NCI-H1930 (cell line): ENCODE results near the gene FAM181B.
A peak's percentile ranks its signal among the peaks of the same experiment; 100 is the strongest.
"Not testable (repeated sequence)": the region's sequence is repeated elsewhere in the genome, so short reads cannot be mapped to it uniquely, and the experiment has no call there.

Experiments used
- DNase-seq, 2 experiments: peaks; one replicate each; lab custom pipeline; 2025; lab: John Stamatoyannopoulos, UW

Gene FAM181B

DNA sequence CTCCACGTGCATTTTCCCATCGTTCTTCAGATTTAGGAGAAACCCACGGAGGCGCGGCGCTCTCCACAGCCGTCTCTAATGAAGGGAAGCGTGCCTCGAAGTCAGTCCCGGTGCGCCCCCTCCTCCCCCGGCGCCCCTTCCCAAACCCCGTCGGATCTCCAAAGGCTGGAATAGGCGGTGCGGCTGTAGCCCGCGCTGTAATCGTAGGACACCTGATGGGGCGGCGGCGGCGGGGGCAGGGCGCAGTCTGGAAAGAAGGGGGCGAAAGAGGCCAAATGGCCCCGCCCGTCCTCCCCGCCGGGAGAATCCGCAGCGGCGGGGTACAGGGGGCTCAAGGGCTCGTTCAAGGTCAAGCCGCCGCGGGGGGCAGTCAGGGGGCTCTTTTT lies 1.3 kb downstream of the FAM181B start:
- DNase-seq, result no peak

- no peak for DNase-seq
Measured at GRCh38 chr11:82731691-82732277, 1.9 kb downstream of the FAM181B start.

DNA sequence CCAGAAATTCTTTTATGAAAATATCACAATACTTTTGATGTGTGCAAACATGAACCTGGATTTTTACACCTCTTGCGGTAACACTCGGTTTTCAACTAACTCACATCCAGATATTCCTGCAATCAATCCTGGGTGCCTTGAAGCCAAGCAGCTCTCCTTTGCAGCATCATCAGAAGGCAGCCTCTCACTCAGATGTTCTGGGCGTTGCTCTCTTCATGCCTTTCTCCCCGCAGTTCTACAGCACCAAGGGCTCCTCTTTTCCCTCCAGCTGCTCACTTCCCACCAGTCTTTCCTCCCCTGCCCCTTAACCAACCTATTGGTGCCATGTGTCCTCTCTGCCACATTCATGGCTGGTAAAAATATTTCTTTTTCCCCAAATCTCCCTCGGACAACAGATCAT lies 2.9 kb downstream of the FAM181B start:
- no peak for DNase-seq

- DNase-seq, result no peak
Measured at GRCh38 chr11:82730286-82730685, 3.4 kb downstream of the FAM181B start.

DNA sequence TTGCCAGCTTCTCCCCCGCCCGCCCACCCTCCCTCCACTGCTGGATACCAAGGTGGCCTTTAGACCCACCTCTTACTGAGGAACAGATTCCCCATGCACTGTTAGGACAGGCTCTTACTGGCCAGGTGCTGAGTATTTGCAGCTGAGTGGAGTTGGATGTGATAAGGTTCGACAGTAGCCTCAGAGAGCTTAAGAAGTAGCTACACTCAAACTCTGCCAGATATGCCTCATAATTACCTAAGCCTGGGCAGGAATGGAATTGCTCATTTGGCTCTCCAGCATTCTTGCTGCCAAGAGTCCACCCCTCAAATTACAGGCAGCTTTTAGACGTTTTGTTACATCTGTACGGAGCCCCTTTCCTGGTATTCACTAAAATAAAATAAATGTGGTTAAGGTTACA lies 9.6 kb downstream of the FAM181B start:
- no peak for DNase-seq

- DNase-seq, result no peak
Measured at GRCh38 chr11:82722231-82722630, 11.4 kb downstream of the FAM181B start.

- DNase-seq, result no peak
Measured at GRCh38 chr11:82720267-82721065, 13.2 kb downstream of the FAM181B start.

- DNase-seq, result no peak
Measured at GRCh38 chr11:82719361-82720105, 14.1 kb downstream of the FAM181B start.

GRCh38 chr11:82718821-82719220 lies 14.8 kb downstream of the FAM181B start:
- no peak for DNase-seq

DNA sequence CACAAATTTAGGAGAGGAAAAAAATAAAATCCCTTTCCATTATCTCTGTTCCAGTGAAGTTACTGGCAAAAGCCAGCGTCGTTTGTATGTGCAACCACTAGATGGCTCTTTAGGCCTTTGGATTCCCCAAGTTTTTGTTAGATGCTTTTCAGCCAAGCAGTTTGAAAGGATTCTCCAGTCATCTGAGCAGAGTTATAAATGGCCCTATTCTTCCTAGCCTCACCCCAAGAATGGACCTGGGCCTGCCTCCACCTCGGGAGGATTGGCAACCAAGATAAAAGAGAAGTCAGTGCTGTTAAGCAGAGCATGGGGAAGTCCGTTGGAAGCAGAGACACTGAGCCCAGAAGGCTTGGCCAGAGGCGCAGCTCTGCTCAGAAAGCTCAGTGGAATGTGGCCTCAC lies 15.4 kb downstream of the FAM181B start:
- peak in 1 of 2 experiments; percentile 29 for DNase-seq

- no peak for DNase-seq
Measured at GRCh38 chr11:82714346-82715174, 19.1 kb downstream of the FAM181B start.

- no peak for DNase-seq
Measured at GRCh38 chr11:82711648-82712047, 22.0 kb downstream of the FAM181B start.

DNA sequence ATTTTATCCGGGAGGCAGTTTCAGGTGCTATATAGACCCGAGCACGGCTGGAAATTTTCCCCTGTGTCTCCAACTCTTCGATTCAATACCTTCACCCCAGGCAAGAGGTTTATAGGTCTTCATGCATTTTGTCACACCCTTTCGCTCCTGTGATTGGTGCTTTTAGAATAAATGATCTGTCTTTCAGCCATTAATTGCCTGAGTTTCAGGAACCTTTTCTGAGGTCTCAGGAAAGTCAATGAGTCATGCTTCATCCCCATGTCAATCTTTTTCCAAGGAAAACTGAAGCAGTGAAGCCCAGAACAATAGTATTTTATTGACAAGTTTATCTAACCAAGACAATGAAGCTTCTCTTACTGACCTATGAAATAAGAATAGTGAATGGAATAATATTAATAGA lies 29.9 kb downstream of the FAM181B start:
- no peak for DNase-seq

GRCh38 chr11:82703226-82703625 lies 30.4 kb downstream of the FAM181B start:
- DNase-seq, result no peak

DNA sequence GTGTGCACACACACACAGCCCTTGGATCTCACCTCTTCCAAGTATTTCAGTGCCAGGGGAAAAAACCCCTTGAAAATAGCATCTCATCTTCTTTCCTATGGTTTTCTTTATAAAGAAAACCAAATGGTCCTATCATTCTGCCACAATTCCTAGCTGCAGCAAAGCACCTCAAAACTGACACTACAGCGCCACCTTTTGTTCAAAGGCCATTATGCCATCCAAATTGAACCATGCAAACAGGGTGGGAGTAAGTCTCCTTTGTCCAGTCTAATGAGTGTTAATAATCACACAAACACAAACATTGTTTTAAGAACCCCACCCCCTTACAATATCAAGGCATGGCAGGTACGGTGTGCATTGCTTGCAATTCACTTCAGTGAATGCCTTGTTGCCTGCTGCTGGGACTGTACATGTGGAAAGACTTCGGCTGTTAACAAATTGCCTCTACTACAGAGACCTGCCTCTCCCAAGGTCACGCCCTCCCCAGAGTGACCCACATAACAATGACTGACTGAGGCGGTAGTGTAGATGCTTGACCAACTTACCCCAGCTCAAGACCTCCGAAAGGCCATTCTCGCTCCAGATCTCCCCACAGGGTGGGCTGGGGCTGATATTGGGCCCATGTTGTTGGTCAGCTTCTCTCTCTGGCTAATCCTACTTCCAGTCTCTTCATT lies 31.7 kb downstream of the FAM181B start:
- DNase-seq, result peak in 1 of 2 experiments; percentile 34

GRCh38 chr11:82698576-82699352 lies 34.9 kb downstream of the FAM181B start:
- no peak for DNase-seq

GRCh38 chr11:82692981-82693380 lies 40.7 kb downstream of the FAM181B start:
- no peak for DNase-seq

GRCh38 chr11:82689347-82689746 lies 44.3 kb downstream of the FAM181B start:
- not testable (repeated sequence) for DNase-seq

GRCh38 chr11:82686211-82686610 lies 47.5 kb downstream of the FAM181B start:
- DNase-seq, result no peak

DNA sequence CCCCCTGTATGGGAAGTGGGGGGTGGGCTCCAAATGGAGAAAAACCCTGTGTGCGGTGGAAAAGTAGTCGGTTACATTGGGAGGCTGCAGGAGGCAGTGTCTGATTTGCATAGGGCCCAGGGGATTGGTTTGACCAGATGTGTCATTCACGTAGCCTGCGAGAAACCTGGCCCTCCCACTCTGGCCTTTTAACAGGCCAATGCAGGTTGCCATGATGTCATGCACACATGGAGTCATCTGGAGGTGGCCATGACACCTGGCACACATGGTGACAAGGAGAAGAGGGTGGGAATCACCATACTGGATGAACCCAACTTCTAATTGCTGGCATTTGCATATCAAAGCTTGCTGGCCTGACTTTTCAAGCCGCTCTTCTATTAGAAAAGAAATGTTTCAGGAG lies 50.6 kb downstream of the FAM181B start:
- no peak for DNase-seq
